Measurements from ENCODE around the gene VPS33B.

- no peak for TF ChIP-seq CTCF (conservative IDR thresholded peaks at IDR 0.05; ENCODE audit: low read depth in 2 of 2)
- TF ChIP-seq POLR2AphosphoS5 (IDR thresholded peaks at IDR 0.05; ENCODE audit: low read depth): no peak
- TF ChIP-seq EZH2 (IDR thresholded peaks at IDR 0.05; ENCODE audit: low read depth, unreplicated experiment): no peak
- TF ChIP-seq EZH2phosphoT487 (IDR thresholded peaks at IDR 0.05; ENCODE audit: unreplicated experiment): no peak
Measured at GRCh38 chr15:90972133-90972532, 50.3 kb downstream of the VPS33B start.

Measured in GM23338 (cell line).